Ishikawa (cell line): ENCODE results near the gene CTPS2.

Source experiments
- CEBPB ChIP-seq: IDR thresholded peaks from 2 replicates; pipeline ENCODE4 v1.6.1; 2012
- EP300 ChIP-seq: IDR thresholded peaks from 2 replicates; pipeline ENCODE4 v1.6.1; 2012; ENCODE audit warnings: borderline replicate concordance
- FOXM1 ChIP-seq: IDR thresholded peaks from 2 replicates; pipeline ENCODE4 v1.6.1; 2012; ENCODE audit warnings: low read depth, borderline replicate concordance
- NFIC ChIP-seq: IDR thresholded peaks from 2 replicates; pipeline ENCODE4 v1.6.1; 2012
- RAD21 ChIP-seq: IDR thresholded peaks from 2 replicates; pipeline ENCODE4 v1.6.1; 2012; ENCODE audit warnings: low read depth
- TCF12 ChIP-seq: IDR thresholded peaks from 2 replicates; pipeline ENCODE4 v1.6.1; 2012; ENCODE audit warnings: low read depth
- TEAD4 ChIP-seq: IDR thresholded peaks from 2 replicates; pipeline ENCODE4 v1.6.1; 2012
- YY1 ChIP-seq: IDR thresholded peaks from 2 replicates; pipeline ENCODE4 v1.6.1; 2012; ENCODE audit warnings: low read depth
- ZBTB7A ChIP-seq: IDR thresholded peaks from 2 replicates; pipeline ENCODE4 v1.6.1; 2012; ENCODE audit warnings: low read depth
- TF ChIP-seq, protein P1 (sequence below): IDR thresholded peaks from 2 replicates; pipeline ENCODE4 v1.6.1; 2012
- TF ChIP-seq, protein P2 (sequence below): IDR thresholded peaks from 2 replicates; pipeline ENCODE4 v1.6.1; 2012

DNA sequence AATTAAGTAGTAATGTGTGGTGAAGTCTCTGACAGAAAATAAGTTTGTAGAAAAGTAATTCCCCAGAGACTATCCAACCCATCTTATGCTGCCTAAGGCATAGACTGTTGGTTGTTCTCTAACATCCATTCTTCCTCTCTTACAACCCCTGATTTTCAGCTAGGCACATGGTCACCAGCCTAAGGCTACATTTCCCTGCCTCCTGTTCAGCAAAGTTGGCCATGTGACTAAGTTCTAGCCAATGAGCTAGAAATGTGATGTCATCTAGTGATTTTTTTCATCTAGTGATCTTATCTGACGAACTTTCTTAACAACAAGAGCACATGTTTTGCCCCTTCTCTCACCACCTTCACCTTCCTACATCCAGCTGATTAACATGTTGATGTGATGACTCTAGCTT, 164.8 kb downstream of the CTPS2 start:
- TF ChIP-seq EP300, result no peak
- TF ChIP-seq RAD21, result no peak
- TF ChIP-seq, protein P1, sequence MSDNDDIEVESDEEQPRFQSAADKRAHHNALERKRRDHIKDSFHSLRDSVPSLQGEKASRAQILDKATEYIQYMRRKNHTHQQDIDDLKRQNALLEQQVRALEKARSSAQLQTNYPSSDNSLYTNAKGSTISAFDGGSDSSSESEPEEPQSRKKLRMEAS, result no peak
- TF ChIP-seq YY1, result no peak
- TF ChIP-seq, protein P2, sequence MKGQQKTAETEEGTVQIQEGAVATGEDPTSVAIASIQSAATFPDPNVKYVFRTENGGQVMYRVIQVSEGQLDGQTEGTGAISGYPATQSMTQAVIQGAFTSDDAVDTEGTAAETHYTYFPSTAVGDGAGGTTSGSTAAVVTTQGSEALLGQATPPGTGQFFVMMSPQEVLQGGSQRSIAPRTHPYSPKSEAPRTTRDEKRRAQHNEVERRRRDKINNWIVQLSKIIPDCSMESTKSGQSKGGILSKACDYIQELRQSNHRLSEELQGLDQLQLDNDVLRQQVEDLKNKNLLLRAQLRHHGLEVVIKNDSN, result peak; percentile 51
- TF ChIP-seq NFIC, result no peak
- no peak for TF ChIP-seq CEBPB
- TF ChIP-seq FOXM1, result no peak
- TF ChIP-seq TCF12, result no peak
- TF ChIP-seq TEAD4, result no peak
- TF ChIP-seq ZBTB7A, result no peak
